DOHH2 (cell line): Measurements from ENCODE around the gene SYN1.

Experiments used
- EZH2phosphoT487 ChIP-seq: fragments of 200-600 bp; sonication (generic); IDR thresholded peaks from 2 replicates; pipeline ENCODE4 v1.6.1; 2017; ENCODE audit warnings: borderline replicate concordance, mild to moderate bottlenecking, antibody characterized with exemption, low read length, moderate library complexity, mixed read lengths
- TF ChIP-seq, protein P1 (sequence below): fragments of 200-600 bp; sonication (generic); IDR thresholded peaks from one replicate; pipeline ENCODE4 v1.5.1; 2014; ENCODE audit warnings: antibody characterized with exemption, mild to moderate bottlenecking, low read depth, low read length; ENCODE audit not compliant: poor library complexity, severe bottlenecking

DNA sequence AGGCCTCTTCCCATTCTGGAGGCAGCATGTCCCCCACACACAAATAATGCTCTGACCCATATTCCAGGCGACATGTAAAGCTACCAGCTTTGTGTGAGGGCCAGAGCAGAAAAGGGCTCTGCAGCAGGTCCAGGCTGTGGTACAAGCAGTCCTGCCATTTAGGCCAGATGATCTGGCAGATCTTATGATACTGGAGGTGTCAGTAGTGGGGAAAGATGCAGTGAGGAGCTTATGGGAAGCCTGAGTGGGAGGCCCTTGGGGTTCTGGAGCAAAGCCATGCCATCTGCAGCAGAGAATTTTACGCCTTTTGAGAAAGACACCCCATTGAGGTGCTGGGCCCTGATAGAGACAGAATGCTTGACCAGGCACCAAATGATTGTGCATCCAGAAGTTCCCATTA is 7.7 kb downstream of the SYN1 start:
- TF ChIP-seq, protein P1, sequence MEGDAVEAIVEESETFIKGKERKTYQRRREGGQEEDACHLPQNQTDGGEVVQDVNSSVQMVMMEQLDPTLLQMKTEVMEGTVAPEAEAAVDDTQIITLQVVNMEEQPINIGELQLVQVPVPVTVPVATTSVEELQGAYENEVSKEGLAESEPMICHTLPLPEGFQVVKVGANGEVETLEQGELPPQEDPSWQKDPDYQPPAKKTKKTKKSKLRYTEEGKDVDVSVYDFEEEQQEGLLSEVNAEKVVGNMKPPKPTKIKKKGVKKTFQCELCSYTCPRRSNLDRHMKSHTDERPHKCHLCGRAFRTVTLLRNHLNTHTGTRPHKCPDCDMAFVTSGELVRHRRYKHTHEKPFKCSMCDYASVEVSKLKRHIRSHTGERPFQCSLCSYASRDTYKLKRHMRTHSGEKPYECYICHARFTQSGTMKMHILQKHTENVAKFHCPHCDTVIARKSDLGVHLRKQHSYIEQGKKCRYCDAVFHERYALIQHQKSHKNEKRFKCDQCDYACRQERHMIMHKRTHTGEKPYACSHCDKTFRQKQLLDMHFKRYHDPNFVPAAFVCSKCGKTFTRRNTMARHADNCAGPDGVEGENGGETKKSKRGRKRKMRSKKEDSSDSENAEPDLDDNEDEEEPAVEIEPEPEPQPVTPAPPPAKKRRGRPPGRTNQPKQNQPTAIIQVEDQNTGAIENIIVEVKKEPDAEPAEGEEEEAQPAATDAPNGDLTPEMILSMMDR, result no peak
- no peak for TF ChIP-seq EZH2phosphoT487
